Effector memory CD8-positive, alpha-beta T cell (primary cell): Measurements from ENCODE around the gene SLC38A8.

Experiments
- ATAC-seq: fragments of 150-1000 bp; cut with Tn5 transposase; replicated peaks from 2 replicates; pipeline ENCODE4 v1.10.0; 2021; ENCODE audit warnings: mild to moderate bottlenecking, moderate library complexity
- DNase-seq, 3 experiments: peaks; one replicate each; pipeline ENCODE4 v3.0.0; 2021
- H3K27ac Mint-ChIP-seq, 2 donors: one replicate each; pipeline ENCODE4 v1.8.0; 2022; ENCODE audit warnings: mild to moderate bottlenecking in 2 of 2, mixed read lengths in 2 of 2, moderate library complexity in 2 of 2
- H3K27me3 Mint-ChIP-seq, 2 donors: one replicate each; pipeline ENCODE4 v1.8.0; 2022; ENCODE audit warnings: mixed read lengths in 2 of 2
- H3K36me3 Mint-ChIP-seq: one replicate; pipeline ENCODE4 v1.8.0; 2022; ENCODE audit warnings: mild to moderate bottlenecking, moderate library complexity, mixed read lengths; ENCODE audit not compliant: insufficient read depth
- H3K4me1 Mint-ChIP-seq, 2 donors: one replicate each; pipeline ENCODE4 v1.8.0; 2022; ENCODE audit warnings: low read depth in 2 of 2, mixed read lengths in 2 of 2
- H3K4me3 Mint-ChIP-seq, 2 donors: one replicate each; pipeline ENCODE4 v1.8.0; 2022; ENCODE audit warnings: mild to moderate bottlenecking in 2 of 2, mixed read lengths in 2 of 2, moderate library complexity in 2 of 2
- H3K9me3 Mint-ChIP-seq, 2 donors: one replicate each; pipeline ENCODE4 v1.8.0; 2022; ENCODE audit warnings: mixed read lengths in 2 of 2

SLC38A8 gene

DNA sequence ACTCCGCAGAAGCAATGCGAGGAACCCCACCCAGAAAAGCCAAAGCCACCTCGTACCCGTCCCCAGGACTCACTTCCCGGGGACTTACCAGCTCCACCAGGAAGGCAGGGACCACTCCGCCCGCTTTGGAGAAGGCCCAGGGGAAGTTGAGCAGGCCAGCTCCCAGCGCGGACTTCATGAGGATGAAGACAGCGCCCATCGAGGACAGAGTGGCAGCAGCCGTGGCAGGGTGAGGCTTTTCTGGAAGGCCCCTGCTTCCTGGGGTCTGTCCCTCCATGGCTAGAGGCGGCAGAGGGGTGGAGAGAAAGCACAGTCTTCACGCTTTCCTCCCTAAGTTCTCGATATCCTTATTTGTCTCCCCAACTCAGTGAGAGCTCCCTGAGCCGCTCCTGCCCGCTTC, 714 bp downstream of the SLC38A8 start:
- Mint-ChIP-seq H3K27ac (no peak overlapping the region), H3K4me3 (no peak overlapping the region), H3K9me3 (no peaks in the 10 kb centered on the region), H3K27me3 (peaks cover 13 to 47% of the 10 kb centered on the region in 2 donors), H3K36me3 (no peaks in the 10 kb centered on the region), H3K4me1 (peaks cover 0 to 6% of the 10 kb centered on the region in 2 donors)
- no peak for ATAC-seq
- no peak for DNase-seq

DNA sequence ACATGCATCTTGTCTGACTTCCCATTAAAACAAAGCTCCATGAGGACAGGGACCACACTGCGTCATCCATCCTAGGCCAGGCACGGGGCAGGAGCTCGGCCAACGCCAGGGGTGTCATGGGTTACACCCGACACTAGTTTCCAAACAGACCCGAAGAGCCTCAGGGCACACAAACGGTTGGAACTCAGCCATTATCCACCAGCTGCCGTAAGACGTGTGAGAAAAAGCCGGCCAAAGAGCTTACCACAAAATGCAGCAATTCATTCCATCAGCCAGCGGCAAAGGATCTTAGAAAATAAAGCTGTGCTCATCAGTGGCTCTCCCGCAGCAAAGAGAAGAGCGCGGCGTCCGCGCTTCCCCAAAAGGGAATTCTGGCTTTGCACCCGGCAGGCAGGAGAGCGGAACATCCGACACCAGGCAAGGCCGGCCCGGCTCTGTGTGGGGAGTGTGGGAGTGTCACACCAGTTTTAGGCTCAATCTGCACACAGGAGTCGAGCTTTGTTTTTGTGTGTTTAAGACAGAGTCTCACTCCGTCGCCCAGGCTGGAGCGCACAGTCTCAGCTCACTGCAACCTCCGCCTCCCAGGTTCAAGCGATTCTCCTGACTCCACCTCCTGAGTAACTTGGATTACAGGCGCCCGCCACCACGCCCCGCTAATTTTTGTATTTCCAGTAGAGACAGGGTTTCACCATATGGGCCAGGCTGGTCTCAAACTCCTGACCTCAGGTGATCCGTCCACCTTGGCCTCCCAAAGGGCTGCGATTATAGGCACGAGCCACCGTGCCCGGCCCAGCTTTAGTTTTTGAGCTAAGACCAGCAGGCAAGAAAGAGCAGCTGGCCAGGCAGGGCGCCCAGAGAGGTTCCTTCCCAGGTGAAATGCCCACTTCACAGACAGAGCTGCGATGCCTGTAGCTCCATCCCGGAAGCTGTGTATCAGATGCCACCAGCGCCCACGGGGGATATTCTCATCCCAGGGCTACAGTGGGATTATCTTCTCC, 1.5 kb downstream of the SLC38A8 start:
- H3K27me3 Mint-ChIP-seq, result peaks cover 13 to 47% of the 10 kb centered on the region in 2 donors

DNA sequence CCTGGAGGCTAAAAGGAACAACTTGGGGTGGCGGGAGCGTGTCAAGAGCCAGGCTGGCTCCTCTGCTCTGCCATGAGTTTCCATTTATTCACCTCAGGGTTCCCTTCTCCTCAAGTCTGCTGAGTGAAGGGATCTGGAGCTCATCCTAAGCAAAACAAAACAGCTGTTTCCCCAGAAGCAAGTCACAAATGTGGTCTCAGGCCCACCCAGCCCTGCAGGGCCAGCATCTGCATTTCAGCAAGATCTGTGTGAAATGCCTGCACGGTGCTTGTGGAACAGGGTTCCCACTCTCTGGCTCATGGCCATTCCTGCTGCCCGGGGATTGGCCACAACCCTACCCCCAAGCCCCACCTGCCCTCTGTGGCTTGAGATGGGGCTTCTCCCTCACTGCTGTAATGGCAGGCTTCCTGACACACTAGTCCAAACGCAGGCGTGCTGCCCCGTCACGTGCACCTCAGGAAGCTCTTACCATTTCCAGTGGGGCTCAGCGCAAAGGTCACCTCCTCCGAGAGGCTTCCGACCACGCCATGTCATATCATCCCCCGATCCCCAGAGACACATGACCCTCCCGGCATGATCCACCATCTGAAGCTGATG, 2.3 kb downstream of the SLC38A8 start:
- no peaks in the 10 kb centered on the region for H3K9me3 Mint-ChIP-seq
- no peaks in the 10 kb centered on the region for H3K36me3 Mint-ChIP-seq
- H3K27ac Mint-ChIP-seq, result no peak overlapping the region
- DNase-seq (no peak), ATAC-seq (no peak)
- peaks cover 0 to 6% of the 10 kb centered on the region in 2 donors for H3K4me1 Mint-ChIP-seq
- H3K27me3 Mint-ChIP-seq, result peaks cover 13 to 47% of the 10 kb centered on the region in 2 donors
- no peak overlapping the region for H3K4me3 Mint-ChIP-seq

More for the DNA sequence above, 1.5 kb downstream of the SLC38A8 start:
- H3K36me3 Mint-ChIP-seq, result no peaks in the 10 kb centered on the region
- ATAC-seq, result no peak
- no peak overlapping the region for H3K4me3 Mint-ChIP-seq
- peaks cover 0 to 6% of the 10 kb centered on the region in 2 donors for H3K4me1 Mint-ChIP-seq
- H3K27ac Mint-ChIP-seq, result no peak overlapping the region
- H3K9me3 Mint-ChIP-seq, result no peaks in the 10 kb centered on the region
- no peak for DNase-seq

DNA sequence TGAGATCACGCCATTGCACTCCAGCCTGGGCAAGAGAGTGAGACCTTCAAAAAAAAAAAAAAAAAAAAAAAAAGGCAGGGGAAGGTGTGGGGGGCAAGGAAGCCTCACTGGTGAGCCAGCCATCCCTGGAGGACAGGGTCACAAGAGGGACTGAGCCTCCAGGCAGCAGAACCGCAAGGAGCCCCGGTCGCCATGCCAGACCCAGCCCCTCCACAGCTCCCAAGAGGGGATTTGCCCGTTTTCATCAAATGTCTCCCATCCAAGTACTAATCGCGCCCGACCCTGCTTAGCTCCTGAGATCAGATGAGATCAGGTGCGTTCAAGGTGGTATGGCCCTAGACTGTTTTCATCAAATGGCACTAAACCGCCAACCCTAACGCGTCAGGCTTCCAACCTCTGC, 2.9 kb downstream of the SLC38A8 start:
- peaks cover 13 to 44% of the 10 kb centered on the region in 2 donors for H3K27me3 Mint-ChIP-seq
- H3K4me3 Mint-ChIP-seq, result no peak overlapping the region
- ATAC-seq (no peak), DNase-seq (no peak)
- H3K9me3 Mint-ChIP-seq, result no peaks in the 10 kb centered on the region
- H3K36me3 Mint-ChIP-seq, result no peaks in the 10 kb centered on the region
- H3K4me1 Mint-ChIP-seq, result peaks cover 0 to 6% of the 10 kb centered on the region in 2 donors
- H3K27ac Mint-ChIP-seq, result no peak overlapping the region

DNA sequence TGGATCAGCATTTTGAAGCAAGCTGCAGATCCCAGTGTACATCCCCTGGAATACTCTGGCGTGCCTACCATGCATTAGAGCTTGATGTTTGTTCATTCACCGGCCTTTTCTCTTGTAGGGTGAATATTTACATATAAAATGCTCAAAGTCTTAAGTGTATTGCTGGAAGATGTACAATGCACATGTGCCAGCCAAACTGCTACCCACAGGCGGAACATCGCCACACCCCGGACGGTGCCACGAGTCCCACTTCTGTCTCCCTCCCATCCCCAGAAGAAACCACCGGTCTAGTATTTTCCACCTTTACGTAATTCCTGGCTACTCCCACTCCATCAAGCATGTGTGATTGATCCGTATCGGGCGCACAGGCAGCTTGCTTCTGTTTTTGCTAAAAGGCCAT, 4.1 kb downstream of the SLC38A8 start:
- Mint-ChIP-seq H3K4me1 (peaks cover 0 to 2% of the 10 kb centered on the region in 2 donors), H3K27ac (no peak overlapping the region), H3K9me3 (no peaks in the 10 kb centered on the region), H3K27me3 (peaks cover 3 to 33% of the 10 kb centered on the region in 2 donors), H3K4me3 (no peak overlapping the region), H3K36me3 (no peaks in the 10 kb centered on the region)
- no peak for ATAC-seq
- DNase-seq, result no peak

DNA sequence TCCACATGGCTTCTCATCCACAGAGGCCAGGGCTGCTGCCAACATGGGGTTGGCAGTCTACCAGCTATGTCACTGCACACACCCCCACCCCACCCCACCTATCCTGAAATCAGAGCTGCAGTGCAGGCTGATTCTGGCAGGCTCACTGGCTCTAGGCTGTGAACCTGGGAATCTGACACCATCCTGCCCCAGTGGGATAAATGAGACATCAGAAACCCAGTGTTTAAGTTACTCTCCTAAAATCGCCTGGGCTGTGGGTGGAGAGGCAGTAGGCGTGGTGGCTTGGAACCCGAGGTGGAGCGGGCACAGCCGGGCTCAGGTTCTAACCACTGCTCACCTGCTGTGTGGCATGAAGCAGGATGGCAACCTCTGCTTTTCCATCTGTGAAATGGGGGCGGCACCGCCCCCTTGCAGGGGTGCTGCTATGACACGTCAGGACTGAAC, 5.6 kb downstream of the SLC38A8 start:
- H3K9me3 Mint-ChIP-seq, result no peaks in the 10 kb centered on the region
- H3K4me1 Mint-ChIP-seq, result no peaks in the 10 kb centered on the region
- no peaks in the 10 kb centered on the region for H3K36me3 Mint-ChIP-seq
- no peak for DNase-seq
- no peak for ATAC-seq
- peaks cover 0 to 29% of the 10 kb centered on the region in 2 donors for H3K27me3 Mint-ChIP-seq
- H3K4me3 Mint-ChIP-seq, result no peak overlapping the region
- no peak overlapping the region for H3K27ac Mint-ChIP-seq

DNA sequence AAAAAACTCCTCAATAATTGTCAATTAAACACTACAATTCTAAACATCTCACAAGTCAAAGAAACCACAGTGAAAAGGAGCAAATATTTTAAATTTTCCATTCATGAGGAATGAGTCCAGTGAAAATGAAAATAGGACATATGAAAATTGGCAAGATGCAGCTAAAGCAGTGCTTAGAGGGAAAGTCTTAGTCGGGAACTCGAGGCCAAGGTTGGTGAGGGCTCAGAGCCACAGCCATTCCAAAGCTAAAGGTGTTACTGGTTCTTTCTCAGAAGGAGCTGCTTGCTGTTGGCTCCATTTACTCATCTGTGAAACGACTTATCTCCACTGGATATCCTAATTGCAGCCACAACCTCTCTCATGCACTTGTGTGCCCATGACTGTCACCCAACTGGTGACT, 6.5 kb downstream of the SLC38A8 start:
- DNase-seq (no peak), ATAC-seq (no peak)
- H3K27ac Mint-ChIP-seq, result no peak overlapping the region
- H3K27me3 Mint-ChIP-seq, result peaks cover 0 to 33% of the 10 kb centered on the region in 2 donors
- no peaks in the 10 kb centered on the region for H3K36me3 Mint-ChIP-seq
- no peaks in the 10 kb centered on the region for H3K4me1 Mint-ChIP-seq
- H3K4me3 Mint-ChIP-seq, result no peak overlapping the region
- H3K9me3 Mint-ChIP-seq, result no peaks in the 10 kb centered on the region

DNA sequence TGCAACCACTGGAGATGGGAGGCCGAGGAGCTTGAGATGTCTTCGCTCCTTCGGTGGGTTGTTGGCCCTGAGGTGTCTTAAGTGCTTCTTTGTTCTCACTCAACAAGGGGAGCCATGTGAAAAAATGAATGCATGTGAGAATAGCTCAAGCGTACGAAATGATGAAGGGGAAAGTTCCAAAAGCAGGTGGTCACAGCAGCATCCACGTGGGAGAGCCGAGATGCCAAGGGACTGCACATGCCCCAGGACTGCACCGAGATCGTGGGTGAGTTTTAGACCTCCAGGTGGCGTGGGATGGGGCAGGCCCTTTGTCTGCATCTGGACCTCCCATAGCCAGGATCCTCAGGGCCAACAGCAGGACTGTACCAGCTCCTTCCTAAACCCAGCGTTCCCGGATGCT, 8.1 kb downstream of the SLC38A8 start:
- H3K36me3 Mint-ChIP-seq, result no peaks in the 10 kb centered on the region
- no peak for ATAC-seq
- peaks cover under 1% of the 10 kb centered on the region in 2 donors for H3K4me1 Mint-ChIP-seq
- no peaks in the 10 kb centered on the region for H3K9me3 Mint-ChIP-seq
- H3K27ac Mint-ChIP-seq, result no peak overlapping the region
- H3K4me3 Mint-ChIP-seq, result no peak overlapping the region
- H3K27me3 Mint-ChIP-seq, result peaks cover 9 to 35% of the 10 kb centered on the region in 2 donors
- no peak for DNase-seq

DNA sequence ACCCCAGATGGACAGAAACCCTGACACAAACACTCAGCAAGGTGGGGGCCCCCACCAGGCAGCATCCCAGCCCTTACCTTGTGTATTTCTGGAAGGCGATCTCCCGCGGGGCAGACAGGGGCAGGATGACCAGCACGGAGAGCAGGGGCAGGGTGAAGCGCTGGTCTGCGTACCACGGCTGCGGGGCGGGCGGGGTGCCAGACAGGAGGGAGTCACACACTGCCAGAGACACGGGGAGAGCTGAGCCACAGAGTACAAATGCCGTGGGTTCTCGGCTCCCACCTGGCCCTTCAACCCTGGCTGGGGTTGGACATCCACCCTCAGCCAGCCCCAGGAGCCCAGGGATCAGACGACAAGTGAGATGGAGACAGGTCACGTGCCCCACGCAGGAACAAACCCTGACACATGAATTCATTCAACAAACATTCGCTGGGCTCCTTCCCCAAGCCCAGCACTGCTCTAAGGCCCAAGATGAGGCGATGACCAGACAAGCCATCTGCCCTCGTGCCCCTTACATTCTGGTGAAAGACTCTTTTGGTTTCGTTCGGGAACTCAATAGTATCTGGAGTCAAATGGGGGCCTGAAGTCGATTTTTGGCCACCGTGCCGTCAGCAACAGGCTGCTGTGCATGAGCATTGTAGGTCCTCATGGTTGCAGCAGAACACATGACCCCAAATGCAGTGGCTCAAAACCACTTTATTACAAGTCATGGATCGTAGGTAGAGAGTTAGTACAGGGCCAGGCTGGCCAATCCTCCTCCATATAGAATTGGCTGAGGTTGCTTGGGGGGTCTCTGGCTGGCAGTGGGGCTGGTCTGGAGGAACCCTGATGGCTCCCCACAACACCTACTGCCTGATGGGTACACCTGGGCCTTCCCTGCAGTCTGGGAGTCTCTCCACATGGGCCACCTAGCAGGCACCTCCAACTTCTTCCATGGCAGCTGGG, 9.1 kb downstream of the SLC38A8 start:
- H3K27ac Mint-ChIP-seq, result no peak overlapping the region
- ATAC-seq (no peak), DNase-seq (no peak)
- H3K27me3 Mint-ChIP-seq, result peaks cover 9 to 44% of the 10 kb centered on the region in 2 donors
- H3K9me3 Mint-ChIP-seq, result no peaks in the 10 kb centered on the region
- peaks cover 4 to 6% of the 10 kb centered on the region in 2 donors for H3K4me1 Mint-ChIP-seq
- H3K36me3 Mint-ChIP-seq, result no peaks in the 10 kb centered on the region
- no peak overlapping the region for H3K4me3 Mint-ChIP-seq

DNA sequence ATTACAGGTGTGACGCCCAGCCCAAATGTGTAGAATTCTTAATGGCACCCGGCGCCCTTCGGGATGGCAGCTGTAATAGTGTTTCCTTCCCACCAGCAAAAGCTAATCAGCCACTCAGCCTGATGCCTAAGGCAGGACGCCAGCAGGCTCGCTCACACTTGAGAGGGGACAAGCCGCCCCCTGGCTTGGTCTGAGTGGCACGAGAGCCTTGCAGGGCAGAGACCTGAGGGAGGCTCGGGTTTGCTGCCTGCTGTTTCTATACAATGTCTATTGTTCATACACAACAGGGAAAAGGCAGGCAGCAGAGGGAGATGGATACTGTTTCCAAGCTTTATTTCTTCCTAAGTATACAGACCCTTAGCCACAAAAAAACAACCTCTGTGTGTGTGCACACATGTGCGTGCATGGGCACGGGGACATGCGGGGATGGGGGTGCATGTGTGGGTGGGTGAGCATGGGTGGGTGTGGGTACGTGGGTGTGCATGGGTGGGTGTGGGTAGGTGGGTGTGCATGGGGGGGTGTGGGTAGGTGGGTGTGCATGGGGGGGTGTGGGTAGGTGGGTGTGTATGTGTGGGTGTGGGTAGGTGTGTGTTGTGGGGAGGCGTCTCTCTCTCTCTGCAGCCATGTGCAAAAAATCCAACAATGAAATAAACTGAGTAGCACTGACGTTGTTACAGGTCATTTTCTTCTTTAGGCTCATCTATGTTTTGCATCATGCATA, 10.0 kb downstream of the SLC38A8 start:
- no peak overlapping the region for H3K27ac Mint-ChIP-seq
- no peaks in the 10 kb centered on the region for H3K9me3 Mint-ChIP-seq
- no peak for ATAC-seq
- H3K27me3 Mint-ChIP-seq, result peaks cover 16 to 53% of the 10 kb centered on the region in 2 donors
- no peaks in the 10 kb centered on the region for H3K36me3 Mint-ChIP-seq
- no peak overlapping the region for H3K4me3 Mint-ChIP-seq
- peaks cover 4 to 6% of the 10 kb centered on the region in 2 donors for H3K4me1 Mint-ChIP-seq
- no peak for DNase-seq

DNA sequence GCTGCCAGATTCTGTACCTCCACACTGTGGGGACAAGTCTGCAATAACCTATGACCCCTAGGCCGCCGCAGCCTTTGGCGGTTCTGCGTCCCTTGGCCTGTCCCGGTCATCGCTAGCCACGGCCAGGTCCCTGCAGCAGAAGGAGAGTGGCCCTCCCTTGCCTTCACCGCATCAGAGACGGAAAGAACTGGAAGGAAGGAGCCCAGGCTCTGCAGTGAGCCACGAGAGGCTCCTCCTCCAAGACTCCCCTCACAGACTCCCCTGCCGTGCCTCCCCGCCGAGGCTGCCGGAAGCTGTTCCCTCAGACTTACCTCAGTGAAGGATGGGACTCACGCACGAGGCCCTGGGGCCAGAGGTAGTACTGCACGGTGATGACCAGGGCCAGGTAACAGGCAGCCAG, 11.0 kb downstream of the SLC38A8 start:
- H3K4me3 Mint-ChIP-seq, result no peak overlapping the region
- H3K36me3 Mint-ChIP-seq, result no peaks in the 10 kb centered on the region
- no peaks in the 10 kb centered on the region for H3K9me3 Mint-ChIP-seq
- peaks cover 22 to 64% of the 10 kb centered on the region in 2 donors for H3K27me3 Mint-ChIP-seq
- ATAC-seq (no peak), DNase-seq (no peak)
- peaks cover 4 to 6% of the 10 kb centered on the region in 2 donors for H3K4me1 Mint-ChIP-seq
- no peak overlapping the region for H3K27ac Mint-ChIP-seq

DNA sequence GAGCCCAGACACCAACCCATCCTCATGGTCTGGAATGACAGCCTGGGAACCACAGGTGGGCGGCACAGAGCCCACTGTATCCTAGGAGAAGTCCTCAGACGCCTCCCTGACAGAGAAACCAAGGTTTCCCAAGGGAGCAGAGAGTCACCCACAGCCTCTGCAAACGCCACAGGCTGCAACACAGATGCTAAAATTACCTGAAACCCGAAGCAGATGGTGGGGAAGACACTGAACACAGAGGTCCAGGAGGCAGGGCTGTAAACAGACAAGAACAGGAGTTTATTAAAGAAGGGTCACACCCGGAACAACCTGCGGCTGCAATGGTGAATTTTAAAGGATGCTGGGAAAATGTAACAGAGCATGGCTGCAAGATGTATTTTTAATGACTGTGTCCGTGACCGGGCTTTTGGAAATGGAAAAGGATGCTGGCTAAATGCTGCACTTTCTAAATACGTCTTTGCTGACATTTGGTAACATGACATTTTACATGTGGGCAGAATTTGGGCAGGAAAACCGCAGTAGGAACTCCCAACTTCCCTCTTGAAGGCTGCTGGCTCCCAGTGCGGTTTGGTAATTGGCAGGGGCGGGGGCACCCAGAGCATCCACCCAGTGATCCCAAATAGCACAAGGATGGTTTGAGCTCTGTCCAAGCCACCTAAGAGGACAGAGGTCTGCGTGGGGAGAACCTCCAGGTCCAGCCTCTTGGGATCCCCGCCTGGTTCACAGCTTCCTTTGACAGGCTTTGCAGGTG, 13.1 kb downstream of the SLC38A8 start:
- H3K4me1 Mint-ChIP-seq, result peaks cover 4 to 6% of the 10 kb centered on the region in 2 donors
- H3K27me3 Mint-ChIP-seq, result peaks cover 27 to 81% of the 10 kb centered on the region in 2 donors
- ATAC-seq (no peak), DNase-seq (no peak)
- no peak overlapping the region for H3K27ac Mint-ChIP-seq
- no peak overlapping the region for H3K4me3 Mint-ChIP-seq
- H3K9me3 Mint-ChIP-seq, result no peaks in the 10 kb centered on the region
- H3K36me3 Mint-ChIP-seq, result no peaks in the 10 kb centered on the region
